H1 (cell line): Measurements from ENCODE around the gene STARD8. TPM values are rescaled to one million over a fixed set of nuclear protein-coding genes. Genes with fewer than 3 reads are reported as not detected.

Source experiments
- CTCF ChIA-PET: fragments of 300-600 bp; sonication (Branson Sonifier 250); formaldehyde crosslinking; loops from one replicate; lab custom pipeline; 2021; ENCODE audit not compliant: partially characterized antibody; lab: Charles Lee
- POLR2A ChIA-PET: fragments of 300-600 bp; sonication (Branson Sonifier 250); formaldehyde crosslinking; loops from one replicate; lab custom pipeline; 2021; ENCODE audit warnings: inconsistent platforms; ENCODE audit not compliant: partially characterized antibody; lab: Charles Lee
- DNase-seq, 2 experiments: peaks; one replicate each; pipeline versions ENCODE4 v3.0.0 to v3.0.0-alpha.2; 2010 to 2022; ENCODE audit warnings: low spot score in 2 of 2, low read depth in 1 of 2, mixed read lengths in 1 of 2
- FAIRE-seq: peaks from 2 replicates; lab custom pipeline; 2011; peaks lifted over from hg19 to GRCh38; lab: Jason Lieb, UNC
- H2AFZ ChIP-seq: 2 replicates; pipeline ENCODE4 v1.8.1; 2012; ENCODE audit warnings: low read length, inconsistent platforms
- H2AK5ac ChIP-seq: 2 replicates; pipeline ENCODE4 v1.6.1; 2013; ENCODE audit warnings: low read depth, low read length
- H2BK120ac ChIP-seq: replicated peaks from 2 replicates; pipeline ENCODE3; 2013; ENCODE audit warnings: low read depth, low read length, inconsistent platforms
- H2BK12ac ChIP-seq: 2 replicates; pipeline ENCODE4 v1.6.1; 2013; ENCODE audit warnings: low read depth, low read length
- H2BK15ac ChIP-seq: 2 replicates; pipeline ENCODE4 v1.6.1; 2013; ENCODE audit warnings: low read length
- H2BK20ac ChIP-seq: 2 replicates; pipeline ENCODE4 v1.6.1; 2013; ENCODE audit warnings: low read length
- H2BK5ac ChIP-seq: 2 replicates; pipeline ENCODE4 v1.6.1; 2013; ENCODE audit warnings: low read depth, low read length
- H3K14ac ChIP-seq: 2 replicates; pipeline ENCODE4 v1.6.1; 2013; ENCODE audit warnings: inconsistent platforms; ENCODE audit not compliant: insufficient read length
- H3K18ac ChIP-seq: 2 replicates; pipeline ENCODE4 v1.6.1; 2013; ENCODE audit warnings: low read length; ENCODE audit errors: extremely low read depth
- H3K23ac ChIP-seq: 2 replicates; pipeline ENCODE4 v1.6.1; 2013; ENCODE audit warnings: inconsistent platforms; ENCODE audit not compliant: insufficient read length
- H3K23me2 ChIP-seq: 2 replicates; pipeline ENCODE4 v1.6.1; 2013; ENCODE audit warnings: low read depth, low read length
- H3K27ac ChIP-seq: 2 replicates; pipeline ENCODE4 v1.6.1; 2011; ENCODE audit warnings: low read depth, low read length, inconsistent platforms
- H3K27me3 ChIP-seq, 4 experiments: replicated peaks in 1 of 4; 1 replicate in 1 of 4; 2 replicates in 3 of 4; pipeline versions ENCODE4 v1.6.1 to v1.8.1; 2011 to 2013; ENCODE audit warnings: low read length in 3 of 4, mild to moderate bottlenecking in 3 of 4, inconsistent platforms in 2 of 4, mixed read lengths in 2 of 4, moderate library complexity in 1 of 4; ENCODE audit not compliant: control insufficient read depth in 3 of 4, insufficient read depth in 3 of 4; ENCODE audit errors: extremely low read depth in 1 of 4
- H3K36me3 ChIP-seq, 4 experiments: 2 replicates each; pipeline versions ENCODE4 v1.6.1 to v1.8.1; 2011 to 2013; ENCODE audit warnings: mild to moderate bottlenecking in 4 of 4, low read length in 3 of 4, moderate library complexity in 2 of 4, control low read depth in 1 of 4, inconsistent platforms in 1 of 4; ENCODE audit not compliant: insufficient read depth in 4 of 4, control insufficient read depth in 2 of 4
- H3K4ac ChIP-seq: replicated peaks from 2 replicates; pipeline ENCODE3; 2013; ENCODE audit warnings: low read length, low read depth, mixed read lengths, inconsistent platforms; ENCODE audit not compliant: insufficient read length
- H3K4me1 ChIP-seq, 4 experiments: replicated peaks in 1 of 4; 1 replicate in 1 of 4; 2 replicates in 3 of 4; pipeline versions ENCODE4 v1.6.1 to v1.8.1; 2011 to 2013; ENCODE audit warnings: low read length in 3 of 4, inconsistent platforms in 2 of 4, mixed read lengths in 1 of 4; ENCODE audit not compliant: insufficient read depth in 4 of 4, control insufficient read depth in 3 of 4
- H3K4me2 ChIP-seq, 2 experiments: 2 replicates each; pipeline versions ENCODE4 v1.6.1 to v1.8.1; 2011 to 2013; ENCODE audit warnings: low read depth in 2 of 2, low read length in 2 of 2, control low read depth in 1 of 2, inconsistent platforms in 1 of 2, mild to moderate bottlenecking in 1 of 2; ENCODE audit not compliant: insufficient read depth in 1 of 2
- H3K4me3 ChIP-seq, 4 experiments: fragments of 200-600, 300-600 bp in 1 of 4; sonication (generic), shearing (Covaris generic), sonication (Bioruptor Twin) in 1 of 4; 2 replicates each; pipeline versions ENCODE4 v1.5.1 to v1.8.1; 2011 to 2016; ENCODE audit warnings: low read length in 4 of 4, low read depth in 3 of 4, control low read depth in 2 of 4, inconsistent platforms in 2 of 4, mild to moderate bottlenecking in 2 of 4, mixed read lengths in 1 of 4, moderate library complexity in 1 of 4; ENCODE audit not compliant: insufficient read depth in 2 of 4; ENCODE audit errors: extremely low read depth in 1 of 4
- H3K56ac ChIP-seq: replicated peaks from 2 replicates; pipeline ENCODE3; 2013; ENCODE audit warnings: low read depth, mild to moderate bottlenecking, mixed read lengths, low read length, inconsistent platforms; ENCODE audit not compliant: insufficient read length
- H3K79me1 ChIP-seq: 2 replicates; pipeline ENCODE4 v1.6.1; 2013; ENCODE audit warnings: low read depth, low read length, control low read depth
- H3K79me2 ChIP-seq, 2 experiments: 2 replicates each; pipeline versions ENCODE4 v1.6.1 to v1.8.1; 2012 to 2013; ENCODE audit warnings: low read length in 2 of 2, mild to moderate bottlenecking in 2 of 2, inconsistent platforms in 1 of 2; ENCODE audit not compliant: insufficient read depth in 2 of 2, control insufficient read depth in 1 of 2
- H3K9ac ChIP-seq, 4 experiments: replicated peaks in 1 of 4; 1 replicate in 1 of 4; 2 replicates in 3 of 4; pipeline versions ENCODE4 v1.6.1 to v1.8.1; 2011 to 2013; ENCODE audit warnings: low read depth in 3 of 4, low read length in 3 of 4, control low read depth in 2 of 4, mild to moderate bottlenecking in 2 of 4, moderate library complexity in 2 of 4, inconsistent platforms in 1 of 4; ENCODE audit errors: extremely low read depth in 1 of 4
- H3K9me3 ChIP-seq, 2 experiments: 2 replicates each; pipeline versions ENCODE4 v1.6.1 to v1.8.1; 2012 to 2013; ENCODE audit warnings: mild to moderate bottlenecking in 2 of 2, moderate library complexity in 2 of 2, control low read depth in 1 of 2, inconsistent platforms in 1 of 2, low read depth in 1 of 2, low read length in 1 of 2, mixed read lengths in 1 of 2; ENCODE audit not compliant: insufficient read depth in 2 of 2
- H4K20me1 ChIP-seq, 2 experiments: replicated peaks in 1 of 2; 2 replicates each; pipeline versions ENCODE3 to v1.8.1; 2011 to 2013; ENCODE audit warnings: inconsistent platforms in 2 of 2, low read length in 2 of 2, mild to moderate bottlenecking in 1 of 2; ENCODE audit not compliant: insufficient read depth in 2 of 2, control insufficient read depth in 1 of 2
- H4K5ac ChIP-seq: 2 replicates; pipeline ENCODE4 v1.6.1; 2013; ENCODE audit warnings: low read length, low read depth, mixed read lengths, inconsistent platforms; ENCODE audit not compliant: insufficient read length
- H4K8ac ChIP-seq: 2 replicates; pipeline ENCODE4 v1.8.0; 2013; ENCODE audit warnings: mild to moderate bottlenecking, moderate library complexity, low read length, inconsistent platforms; ENCODE audit not compliant: insufficient read depth; ENCODE audit errors: extremely low read depth
- H4K91ac ChIP-seq: replicated peaks from 2 replicates; pipeline ENCODE3; 2013; ENCODE audit warnings: low read length, mixed read lengths, inconsistent platforms; ENCODE audit not compliant: insufficient read length
- BRCA1 ChIP-seq: IDR thresholded peaks from 2 replicates; pipeline ENCODE4 v1.6.1; 2012; ENCODE audit warnings: low read depth, low read length, improper control_type of control experiment
- CEBPB ChIP-seq: IDR thresholded peaks from 2 replicates; pipeline ENCODE4 v1.6.1; 2012; ENCODE audit warnings: low read depth, low read length
- HDAC2 ChIP-seq, 2 experiments: fragments of 300-600 bp in 1 of 2; sonication (generic) in 1 of 2; IDR thresholded peaks; 2 replicates each; pipeline ENCODE4 v1.6.1; 2011 to 2012; ENCODE audit warnings: low read depth in 2 of 2, low read length in 2 of 2, mild to moderate bottlenecking in 2 of 2, moderate library complexity in 2 of 2, borderline replicate concordance in 1 of 2, inconsistent platforms in 1 of 2
- JUN ChIP-seq: IDR thresholded peaks from 2 replicates; pipeline ENCODE4 v1.6.1; 2011; ENCODE audit warnings: low read depth, mild to moderate bottlenecking, improper control_type of control experiment, low read length
- JUND ChIP-seq: IDR thresholded peaks from 2 replicates; pipeline ENCODE4 v1.6.1; 2011; ENCODE audit warnings: mild to moderate bottlenecking, improper control_type of control experiment, low read length
- POLR2AphosphoS5 ChIP-seq: IDR thresholded peaks from 2 replicates; pipeline ENCODE4 v1.6.1; 2011; ENCODE audit warnings: low read depth, low read length
- POU5F1 ChIP-seq: IDR thresholded peaks from 2 replicates; pipeline ENCODE4 v1.6.1; 2011; ENCODE audit warnings: low read depth, mild to moderate bottlenecking, low read length, moderate library complexity
- RBBP5 ChIP-seq: IDR thresholded peaks from 2 replicates; pipeline ENCODE4 v1.7.1; 2012; ENCODE audit warnings: low read depth, mild to moderate bottlenecking, inconsistent platforms, low read length, moderate library complexity, borderline replicate concordance
- SIRT6 ChIP-seq: IDR thresholded peaks from one replicate; pipeline ENCODE4 v1.7.1; 2012; ENCODE audit warnings: low read length, inconsistent platforms
- SP2 ChIP-seq: IDR thresholded peaks from 2 replicates; pipeline ENCODE4 v1.6.1; 2012; ENCODE audit warnings: mild to moderate bottlenecking, low read length, inconsistent platforms
- TAF7 ChIP-seq: optimal IDR thresholded peaks from 2 replicates; pipeline ENCODE3; 2011; ENCODE audit warnings: low read depth, mild to moderate bottlenecking, inconsistent platforms, low read length, moderate library complexity, borderline replicate concordance
- WGBS, 2 experiments: shearing (Covaris generic) in 1 of 2; methylation state at CpG; one replicate each; pipeline versions ENCODE4 v1.1.6 to v1.1.7; 2013 to 2015; ENCODE audit warnings: low lambda C conversion rate in 2 of 2, mixed read lengths in 2 of 2, inconsistent platforms in 1 of 2, low coverage in 1 of 2, missing lambda C conversion rate in 1 of 2; ENCODE audit not compliant: insufficient replicate concordance in 2 of 2, insufficient coverage in 1 of 2, insufficient read length in 1 of 2; ENCODE audit errors: extremely low coverage in 1 of 2, missing lambda C conversion rate in 1 of 2; 5-methylcytosine and 5-hydroxymethylcytosine counted together
- polyA plus RNA-seq, 7 experiments: library from polyadenylated mRNA; depleted of rRNA in 3 of 7; stranded (reverse) in 5 of 7; unstranded in 2 of 7; fragments of >200 nt in 5 of 7; fragments of 200-250 nt in 2 of 7; gene quantifications; 1 replicate in 5 of 7; 2 replicates in 1 of 7; 4 replicates in 1 of 7; pipeline versions ENCODE4 v1.2.1 to v1.2.3, GENCODE V29; 2011 to 2013; ENCODE audit warnings: missing spikeins in 2 of 7, mixed read lengths in 2 of 7
- total RNA-seq: library from RNA; stranded (reverse); fragmentation: NEBNext Ultra II Directional; extraction: Animal tissue kit (Norgen Biotek cat#: 25700); gene quantifications from 2 replicates; pipeline ENCODE4 v1.2.1, GENCODE V29; 2021
- TF ChIP-seq, protein P1 (sequence below): IDR thresholded peaks from 2 replicates; pipeline ENCODE4 v1.6.1; 2011; ENCODE audit warnings: low read depth, mild to moderate bottlenecking, low read length; ENCODE audit not compliant: insufficient read depth
- TF ChIP-seq, protein P2 (sequence below): IDR thresholded peaks from 2 replicates; pipeline ENCODE4 v1.6.1; 2012; ENCODE audit warnings: inconsistent platforms

The STARD8 gene
- total and polyA plus RNA-seq, 2 of the 8 experiments (the other 6 are each of a cell fraction or from before 2014, with no cell fraction given), result 1.8 to 3.8 TPM

DNA sequence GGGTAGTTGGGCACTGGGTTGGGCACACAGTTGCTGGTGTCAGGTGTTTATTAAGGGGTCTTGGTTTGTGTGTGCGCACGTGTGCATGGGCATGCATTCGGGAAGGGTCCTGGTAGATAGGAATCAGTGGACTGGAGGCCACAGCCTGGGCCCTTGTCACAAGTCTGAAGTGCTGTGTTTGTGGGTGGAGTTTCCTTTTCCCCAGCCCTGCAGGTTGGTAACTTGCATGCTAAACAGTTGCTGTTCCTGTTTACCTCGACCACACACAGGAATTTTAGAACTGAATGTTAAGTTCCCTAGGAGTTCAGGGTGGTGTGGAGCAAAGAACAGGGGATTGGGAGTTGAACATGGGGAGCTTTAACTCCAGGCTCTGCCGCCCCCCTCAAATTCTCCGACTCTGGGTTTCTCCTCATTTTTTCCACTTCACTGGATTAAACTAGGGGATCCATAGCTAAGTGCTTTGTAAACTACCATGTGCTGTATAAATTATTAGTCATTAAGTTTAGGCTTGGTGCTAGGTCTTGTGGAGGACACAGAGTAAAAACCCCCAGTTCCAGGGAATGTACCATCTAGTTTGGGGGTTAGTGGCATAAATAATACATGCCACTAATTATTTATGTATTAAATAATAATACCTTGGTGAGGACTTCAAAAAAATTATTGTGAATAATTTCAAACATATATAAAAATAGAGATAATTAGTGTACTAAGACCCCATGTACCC, 49.0 kb downstream of the STARD8 start:
- Histone ChIP-seq H3K4ac (no peak overlapping the region), H4K20me1 (no peaks in the 10 kb centered on the region), H3K9me3 (no peaks in the 10 kb centered on the region), H4K5ac (no peak overlapping the region), H2BK12ac (no peak overlapping the region), H3K36me3 (no peaks in the 10 kb centered on the region), H4K8ac (no peak overlapping the region), H4K91ac (no peak overlapping the region), H3K79me1 (no peaks in the 10 kb centered on the region), H3K23me2 (no peaks in the 10 kb centered on the region; the same call in 1 of the 2 replicates), H3K27me3 (peaks cover 0 to 6% (median 3%) of the 10 kb centered on the region in 4 experiments; a peak in 3 of 7 replicates), H2BK20ac (no peak overlapping the region), H3K56ac (no peak overlapping the region), H3K4me3 (no peak overlapping the region), H3K79me2 (no peaks in the 10 kb centered on the region), H2BK120ac (no peak overlapping the region), H3K4me2 (no peak overlapping the region), H3K9ac (no peak overlapping the region), H2AFZ (no peak overlapping the region), H3K14ac (no peak overlapping the region), H2BK5ac (no peak overlapping the region), H2BK15ac (no peak overlapping the region), H3K4me1 (peaks cover 1 to 4% (median 3%) of the 10 kb centered on the region in 4 experiments), H2AK5ac (no peak overlapping the region), H3K27ac (no peak overlapping the region), H3K18ac (no peak overlapping the region), H3K23ac (no peak overlapping the region)
- CTCF ChIA-PET, result no interaction called here
- 75% methylated on average over 6 of the region's 6 CpGs; no CpG with 5 or more reads in 1 of the 2 experiments for WGBS, 2 experiments
- POLR2A ChIA-PET, result interaction anchor here (1.2 to 2.8 kb wide), 2 partner anchors 9 to 24 kb away, joined by 3 to 10 read pairs; no protein-coding TSS in a partner anchor
- DNase-seq (no peak), FAIRE-seq (no peak)
- no peak for TF ChIP-seq HDAC2 (IDR thresholded peaks at IDR 0.05; ENCODE audit: borderline replicate concordance in 1 of 2, low read depth in 2 of 2, low read length in 2 of 2)
- TF ChIP-seq, protein P1, sequence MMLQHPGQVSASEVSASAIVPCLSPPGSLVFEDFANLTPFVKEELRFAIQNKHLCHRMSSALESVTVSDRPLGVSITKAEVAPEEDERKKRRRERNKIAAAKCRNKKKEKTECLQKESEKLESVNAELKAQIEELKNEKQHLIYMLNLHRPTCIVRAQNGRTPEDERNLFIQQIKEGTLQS, result no peak
- TF ChIP-seq SIRT6, result no peak
- TF ChIP-seq CEBPB, result no peak
- TF ChIP-seq, protein P2, sequence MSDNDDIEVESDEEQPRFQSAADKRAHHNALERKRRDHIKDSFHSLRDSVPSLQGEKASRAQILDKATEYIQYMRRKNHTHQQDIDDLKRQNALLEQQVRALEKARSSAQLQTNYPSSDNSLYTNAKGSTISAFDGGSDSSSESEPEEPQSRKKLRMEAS, result no peak
- TF ChIP-seq JUND, result no peak
- TF ChIP-seq POLR2AphosphoS5, result no peak
- no peak for TF ChIP-seq BRCA1
- no peak for TF ChIP-seq TAF7
- no peak for TF ChIP-seq RBBP5
- TF ChIP-seq JUN, result no peak
- TF ChIP-seq POU5F1, result no peak
- TF ChIP-seq SP2, result no peak
